HepG2 (cell line): ENCODE measurements around the gene KSR1. TPM values are rescaled to one million over a fixed set of nuclear protein-coding genes. Genes with fewer than 3 reads are reported as not detected.

Experiments used
- ADNP ChIP-seq: sonication (generic); formaldehyde crosslinking; IDR thresholded peaks from 2 replicates; pipeline ENCODE4 v1.4.0; 2020; ENCODE audit warnings: missing genetic modification reagents
- ARID4A ChIP-seq: sonication (generic); formaldehyde crosslinking; IDR thresholded peaks from 2 replicates; pipeline ENCODE4 v1.5.0; 2020; ENCODE audit warnings: mild to moderate bottlenecking, missing genetic modification reagents, borderline replicate concordance
- CREB1 ChIP-seq, 2 experiments: fragments of 450-650 bp in 1 of 2; IDR thresholded peaks; 2 replicates each; pipeline ENCODE4 v1.6.1; 2016 to 2017; ENCODE audit warnings: control low read depth in 1 of 2, mild to moderate bottlenecking in 1 of 2, missing compliant biosample characterization in 1 of 2, missing genetic modification characterization in 1 of 2
- MAX ChIP-seq: IDR thresholded peaks from 2 replicates; pipeline ENCODE4 v1.6.1; 2012; ENCODE audit warnings: inconsistent platforms
- MIER3 ChIP-seq: IDR thresholded peaks from 2 replicates; pipeline ENCODE4 v1.6.1; 2016; ENCODE audit warnings: missing compliant biosample characterization, borderline replicate concordance
- NR2F2 ChIP-seq: IDR thresholded peaks from 2 replicates; pipeline ENCODE4 v1.6.1; 2012; ENCODE audit warnings: low read depth, inconsistent platforms, borderline replicate concordance
- PREB ChIP-seq: sonication (generic); formaldehyde crosslinking; IDR thresholded peaks from 2 replicates; pipeline ENCODE4 v1.4.0; 2020; ENCODE audit warnings: missing genetic modification reagents
- RBM22 ChIP-seq: fragments of 200-400 bp; formaldehyde crosslinking; optimal IDR thresholded peaks from 2 replicates; pipeline ENCODE3; 2017; ENCODE audit warnings: mild to moderate bottlenecking, low read length, moderate library complexity
- SIX4 ChIP-seq: sonication (generic); formaldehyde crosslinking; IDR thresholded peaks from 2 replicates; pipeline ENCODE4 v1.4.0; 2020; ENCODE audit warnings: missing genetic modification reagents
- TEAD3 ChIP-seq: optimal IDR thresholded peaks from 2 replicates; pipeline ENCODE3; 2016; ENCODE audit warnings: borderline replicate concordance
- ZBTB34 ChIP-seq: sonication (generic); formaldehyde crosslinking; IDR thresholded peaks from 2 replicates; pipeline ENCODE4 v1.8.0; 2022; ENCODE audit warnings: mild to moderate bottlenecking, missing genetic modification reagents
- ZFP36L1 ChIP-seq: sonication (generic); formaldehyde crosslinking; IDR thresholded peaks from 2 replicates; pipeline ENCODE4 v1.8.0; 2022; ENCODE audit warnings: mild to moderate bottlenecking, missing genetic modification reagents, moderate library complexity
- polyA plus RNA-seq, 8 experiments: library from polyadenylated mRNA; depleted of rRNA in 3 of 8; stranded (reverse) in 7 of 8; unstranded in 1 of 8; fragments of >200 nt; fragmentation: Illumina TruSeq in 4 of 8; extraction: Trizol in 4 of 8; gene quantifications; 2 replicates each; pipeline versions ENCODE4 v1.2.1 to v1.2.3, GENCODE V29; 2011 to 2016; ENCODE audit warnings: low read depth in 4 of 8, missing spikeins in 1 of 8, mixed read lengths in 1 of 8; ENCODE audit not compliant: insufficient read depth in 1 of 8
- total RNA-seq, 5 experiments: library from RNA; depleted of rRNA; stranded (reverse); fragments of >200 nt; fragmentation: Illumina TruSeq; extraction: Trizol; gene quantifications; 2 replicates each; pipeline ENCODE4 v1.2.3, GENCODE V29; 2016; ENCODE audit warnings: low read depth in 1 of 5
- TF ChIP-seq, protein P1 (sequence below): IDR thresholded peaks from 2 replicates; pipeline ENCODE4 v1.6.1; 2016; ENCODE audit warnings: missing compliant biosample characterization, missing genetic modification reagents, borderline replicate concordance
- TF ChIP-seq, protein P2 (sequence below): sonication (generic); formaldehyde crosslinking; IDR thresholded peaks from 2 replicates; pipeline ENCODE4 v1.4.0; 2020; ENCODE audit warnings: mild to moderate bottlenecking, missing genetic modification reagents, borderline replicate concordance

The KSR1 gene
- total and polyA plus RNA-seq, 2 of the 13 experiments (the other 11 are each of a cell fraction or from before 2014, with no cell fraction given), result 10.1 to 16.6 TPM

DNA sequence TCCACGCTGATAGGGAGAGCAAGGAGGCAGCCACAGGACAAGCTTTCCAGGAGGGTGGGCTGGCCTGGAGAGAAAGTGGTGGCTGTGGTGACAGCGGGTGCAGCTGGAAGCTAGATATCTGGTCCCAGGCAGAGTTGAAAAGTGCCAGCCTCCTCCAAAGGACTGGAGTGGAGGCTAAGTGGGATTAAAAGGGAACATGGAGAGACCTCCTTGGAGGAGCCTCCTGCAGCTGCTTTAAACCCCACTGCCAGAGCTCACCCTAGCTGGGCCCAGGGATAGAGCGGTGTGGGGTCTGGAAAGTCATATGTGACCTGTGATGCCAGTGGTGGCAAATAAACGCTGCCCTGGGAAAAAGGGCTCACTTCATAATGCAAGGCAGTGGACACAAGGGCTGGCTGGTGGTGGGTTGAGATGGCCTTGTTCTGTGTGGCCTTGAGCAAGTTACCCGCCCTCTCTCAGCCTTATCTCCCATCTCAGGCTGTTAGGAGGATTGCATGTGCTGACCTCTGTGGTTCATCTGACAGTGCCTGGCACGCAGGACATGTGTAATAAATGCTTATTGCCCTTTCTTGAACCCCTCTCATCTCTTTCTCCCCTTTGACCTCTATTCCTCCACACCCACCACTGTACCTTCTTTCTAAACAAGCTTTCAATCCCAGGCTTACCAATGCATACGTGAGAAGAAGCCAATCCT lies 113.8 kb downstream of the KSR1 start (continued):
- TF ChIP-seq MIER3 (CRISPR knock-in tag) (0 out of 2 replicates have a peak, but pooled peaks have one; percentile 41), ZBTB34 (peak; percentile 74), ARID4A (CRISPR knock-in tag) (peak; percentile 25; the same call in 1 of the 2 replicates), RBM22 (peak; percentile 93), PREB (no peak), CREB1 (IDR thresholded peaks at IDR 0.05) (no peak), CREB1 (CRISPR knock-in tag; IDR thresholded peaks at IDR 0.05) (0 out of 2 replicates have a peak, but pooled peaks have one; percentile 2), TEAD3 (peak; percentile 72), ZFP36L1 (no peak), NR2F2 (peak; percentile 78; the same call in 1 of the 2 replicates), MAX (peak; percentile 50; the same call in 1 of the 2 replicates), SIX4 (peak; percentile 28; the same call in 1 of the 2 replicates), ADNP (no peak)
- TF ChIP-seq, protein P1, sequence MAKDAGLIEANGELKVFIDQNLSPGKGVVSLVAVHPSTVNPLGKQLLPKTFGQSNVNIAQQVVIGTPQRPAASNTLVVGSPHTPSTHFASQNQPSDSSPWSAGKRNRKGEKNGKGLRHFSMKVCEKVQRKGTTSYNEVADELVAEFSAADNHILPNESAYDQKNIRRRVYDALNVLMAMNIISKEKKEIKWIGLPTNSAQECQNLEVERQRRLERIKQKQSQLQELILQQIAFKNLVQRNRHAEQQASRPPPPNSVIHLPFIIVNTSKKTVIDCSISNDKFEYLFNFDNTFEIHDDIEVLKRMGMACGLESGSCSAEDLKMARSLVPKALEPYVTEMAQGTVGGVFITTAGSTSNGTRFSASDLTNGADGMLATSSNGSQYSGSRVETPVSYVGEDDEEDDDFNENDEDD (CRISPR knock-in tag), result peak; percentile 22; the same call in 1 of the 2 replicates
- TF ChIP-seq, protein P2, sequence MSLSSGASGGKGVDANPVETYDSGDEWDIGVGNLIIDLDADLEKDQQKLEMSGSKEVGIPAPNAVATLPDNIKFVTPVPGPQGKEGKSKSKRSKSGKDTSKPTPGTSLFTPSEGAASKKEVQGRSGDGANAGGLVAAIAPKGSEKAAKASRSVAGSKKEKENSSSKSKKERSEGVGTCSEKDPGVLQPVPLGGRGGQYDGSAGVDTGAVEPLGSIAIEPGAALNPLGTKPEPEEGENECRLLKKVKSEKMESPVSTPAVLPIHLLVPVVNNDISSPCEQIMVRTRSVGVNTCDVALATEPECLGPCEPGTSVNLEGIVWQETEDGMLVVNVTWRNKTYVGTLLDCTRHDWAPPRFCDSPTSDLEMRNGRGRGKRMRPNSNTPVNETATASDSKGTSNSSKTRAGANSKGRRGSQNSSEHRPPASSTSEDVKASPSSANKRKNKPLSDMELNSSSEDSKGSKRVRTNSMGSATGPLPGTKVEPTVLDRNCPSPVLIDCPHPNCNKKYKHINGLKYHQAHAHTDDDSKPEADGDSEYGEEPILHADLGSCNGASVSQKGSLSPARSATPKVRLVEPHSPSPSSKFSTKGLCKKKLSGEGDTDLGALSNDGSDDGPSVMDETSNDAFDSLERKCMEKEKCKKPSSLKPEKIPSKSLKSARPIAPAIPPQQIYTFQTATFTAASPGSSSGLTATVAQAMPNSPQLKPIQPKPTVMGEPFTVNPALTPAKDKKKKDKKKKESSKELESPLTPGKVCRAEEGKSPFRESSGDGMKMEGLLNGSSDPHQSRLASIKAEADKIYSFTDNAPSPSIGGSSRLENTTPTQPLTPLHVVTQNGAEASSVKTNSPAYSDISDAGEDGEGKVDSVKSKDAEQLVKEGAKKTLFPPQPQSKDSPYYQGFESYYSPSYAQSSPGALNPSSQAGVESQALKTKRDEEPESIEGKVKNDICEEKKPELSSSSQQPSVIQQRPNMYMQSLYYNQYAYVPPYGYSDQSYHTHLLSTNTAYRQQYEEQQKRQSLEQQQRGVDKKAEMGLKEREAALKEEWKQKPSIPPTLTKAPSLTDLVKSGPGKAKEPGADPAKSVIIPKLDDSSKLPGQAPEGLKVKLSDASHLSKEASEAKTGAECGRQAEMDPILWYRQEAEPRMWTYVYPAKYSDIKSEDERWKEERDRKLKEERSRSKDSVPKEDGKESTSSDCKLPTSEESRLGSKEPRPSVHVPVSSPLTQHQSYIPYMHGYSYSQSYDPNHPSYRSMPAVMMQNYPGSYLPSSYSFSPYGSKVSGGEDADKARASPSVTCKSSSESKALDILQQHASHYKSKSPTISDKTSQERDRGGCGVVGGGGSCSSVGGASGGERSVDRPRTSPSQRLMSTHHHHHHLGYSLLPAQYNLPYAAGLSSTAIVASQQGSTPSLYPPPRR (CRISPR knock-in tag), result peak; percentile 52; the same call in 1 of the 2 replicates
